ENCODE data around the gene CTIF. TPM values are rescaled to one million over a fixed set of nuclear protein-coding genes. Genes with fewer than 3 reads are reported as not detected.

Gene CTIF
- total and polyA plus RNA-seq, 2 experiments from 2014 or later: 8.6 to 14.4 TPM

GRCh38 chr18:48582946-48583345 lies 44.1 kb downstream of the CTIF start:
- H3K36me3 ChIP-seq (ENCODE audit: insufficient read depth): peaks cover 7% of the 10 kb centered on the region; the same call in 1 of the 2 replicates
- no peak overlapping the region for H3K4me2 ChIP-seq
- H3K27ac ChIP-seq (ENCODE audit: low read depth): no peak overlapping the region
- H3K4me3 Mint-ChIP-seq: no peak overlapping the region
- H3F3A ChIP-seq (replicated peaks; ENCODE audit: low read depth): no peaks in the 10 kb centered on the region
- peaks cover 18% of the 10 kb centered on the region for H3K4me1 Mint-ChIP-seq
- no peak overlapping the region for H3K4me3 ChIP-seq
- DNase-seq (ENCODE audit: low spot score): no peak
- H3K79me2 ChIP-seq (replicated peaks; ENCODE audit: insufficient read depth): peaks cover 57% of the 10 kb centered on the region
- peaks cover 18% of the 10 kb centered on the region for H3K4me1 ChIP-seq (ENCODE audit: insufficient read depth)
- H3K9me3 Mint-ChIP-seq: no peaks in the 10 kb centered on the region
- H2AFZ ChIP-seq: no peak overlapping the region
- H3K27me3 ChIP-seq (ENCODE audit: insufficient read depth): no peaks in the 10 kb centered on the region
- no peak for TF ChIP-seq STAT1 (IDR thresholded peaks at IDR 0.05; ENCODE audit: unreplicated experiment)
- TF ChIP-seq ZNF114 (CRISPR knock-in tag; IDR thresholded peaks at IDR 0.05): no peak
- no peak for TF ChIP-seq ETS1 (IDR thresholded peaks at IDR 0.05)
- no peak overlapping the region for H3K27ac Mint-ChIP-seq
- H3K27me3 Mint-ChIP-seq (ENCODE audit: insufficient read depth, low read depth, poor library complexity): peaks cover 2% of the 10 kb centered on the region
- 0 out of 2 replicates have a peak, but pooled peaks cover 6% of the 10 kb centered on the region for H3K9me2 ChIP-seq (ENCODE audit: insufficient read depth)
- ATAC-seq: no peak
- H3K36me3 Mint-ChIP-seq (ENCODE audit: low read depth): peaks cover 3% of the 10 kb centered on the region
- no peaks in the 10 kb centered on the region; the same call in 1 of the 2 replicates for H4K20me1 ChIP-seq (replicated peaks; ENCODE audit: insufficient read depth)

- H4K20me1 ChIP-seq (replicated peaks; ENCODE audit: insufficient read depth): no peaks in the 10 kb centered on the region; the same call in 1 of the 2 replicates
- TF ChIP-seq ZNF462 (CRISPR knock-in tag; IDR thresholded peaks at IDR 0.05) (no peak), ZNF114 (CRISPR knock-in tag; IDR thresholded peaks at IDR 0.05) (no peak), NANOG (IDR thresholded peaks at IDR 0.05; ENCODE audit: borderline replicate concordance) (no peak), JUNB (IDR thresholded peaks at IDR 0.05; ENCODE audit: unreplicated experiment) (no peak), EZH2 (IDR thresholded peaks at IDR 0.05; ENCODE audit: low read depth, unreplicated experiment) (no peak), POLR2AphosphoS5 (IDR thresholded peaks at IDR 0.05; ENCODE audit: low read depth) (no peak), CTCF (conservative IDR thresholded peaks at IDR 0.05; ENCODE audit: low read depth in 2 of 2) (no peak), CREB1 (CRISPR knock-in tag; IDR thresholded peaks at IDR 0.05; ENCODE audit: low read depth) (no peak)
Observed at GRCh38 chr18:48583573-48583972, 44.7 kb downstream of the CTIF start.

More at GRCh38 chr18:48583573-48583972, 44.7 kb downstream of the CTIF start:
- H3K4me2 ChIP-seq: no peak overlapping the region
- H3K36me3 ChIP-seq (ENCODE audit: insufficient read depth): 0 out of 2 replicates have a peak, but pooled peaks cover under 1% of the 10 kb centered on the region
- no peak overlapping the region for H3K27ac ChIP-seq (ENCODE audit: low read depth)
- Mint-ChIP-seq H3K4me1 (peaks cover 18% of the 10 kb centered on the region), H3K4me3 (no peak overlapping the region), H3K9me3 (no peaks in the 10 kb centered on the region), H3K27ac (no peak overlapping the region), H3K27me3 (ENCODE audit: insufficient read depth, low read depth, poor library complexity) (peaks cover 4% of the 10 kb centered on the region), H3K36me3 (ENCODE audit: low read depth) (no peaks in the 10 kb centered on the region; the same call in 2 of the 3 replicates)
- no peaks in the 10 kb centered on the region for H3F3A ChIP-seq (replicated peaks; ENCODE audit: low read depth)
- H3K9me2 ChIP-seq (ENCODE audit: insufficient read depth): 0 out of 2 replicates have a peak, but pooled peaks cover 2% of the 10 kb centered on the region
- H3K27me3 ChIP-seq (ENCODE audit: insufficient read depth): no peaks in the 10 kb centered on the region
- peaks cover 18% of the 10 kb centered on the region for H3K4me1 ChIP-seq (ENCODE audit: insufficient read depth)
- H2AFZ ChIP-seq: no peak overlapping the region
- DNase-seq (ENCODE audit: low spot score): no peak
- ATAC-seq: no peak
- H3K4me3 ChIP-seq: no peak overlapping the region
- peaks cover 52% of the 10 kb centered on the region for H3K79me2 ChIP-seq (replicated peaks; ENCODE audit: insufficient read depth)
